Measurements from ENCODE around the gene TUNAR.

The TUNAR gene

DNA sequence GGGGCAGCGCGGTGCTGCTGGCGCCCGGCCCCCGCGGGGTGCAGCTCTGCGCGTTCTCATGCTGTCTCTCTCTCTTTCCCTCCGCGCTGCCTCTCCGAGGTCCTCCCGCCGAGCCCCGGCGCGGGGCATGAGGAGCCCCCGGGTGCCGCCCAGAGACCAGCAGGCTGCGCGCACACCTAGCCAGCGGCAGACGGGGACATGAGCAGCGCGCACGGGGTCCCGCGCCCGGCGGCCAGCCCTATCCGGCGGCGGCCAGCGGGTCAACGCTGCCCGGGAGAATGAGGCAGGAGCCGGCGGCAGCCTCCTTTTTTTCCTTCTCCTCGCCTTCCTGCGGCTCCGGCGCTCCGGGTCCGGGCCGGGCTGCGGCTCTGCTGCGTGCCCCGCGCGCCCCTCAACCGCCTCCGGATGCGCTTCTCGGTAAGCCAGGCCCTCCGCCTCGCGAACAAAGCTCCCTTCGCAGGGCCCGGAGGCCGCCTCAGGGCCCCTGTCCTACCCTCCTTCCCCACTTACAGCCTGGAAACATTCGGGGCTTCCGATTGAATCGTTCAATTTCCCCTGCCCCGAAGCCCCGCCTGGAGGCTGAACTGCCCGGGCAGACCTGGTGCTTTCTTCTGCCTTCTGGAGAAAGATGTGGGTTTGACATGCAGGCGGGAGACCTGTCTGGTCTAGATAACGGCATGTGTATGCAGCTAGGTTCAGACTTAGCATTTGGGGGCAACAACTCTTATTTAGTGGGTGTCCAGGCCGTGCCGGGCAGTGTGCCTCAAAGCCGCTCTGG is at the start of gene TUNAR:
TUNAR (plus strand) TSS at position 72 of the 778 bp plus-strand sequence.
- peak; percentile 29 for DNase-seq

DNA sequence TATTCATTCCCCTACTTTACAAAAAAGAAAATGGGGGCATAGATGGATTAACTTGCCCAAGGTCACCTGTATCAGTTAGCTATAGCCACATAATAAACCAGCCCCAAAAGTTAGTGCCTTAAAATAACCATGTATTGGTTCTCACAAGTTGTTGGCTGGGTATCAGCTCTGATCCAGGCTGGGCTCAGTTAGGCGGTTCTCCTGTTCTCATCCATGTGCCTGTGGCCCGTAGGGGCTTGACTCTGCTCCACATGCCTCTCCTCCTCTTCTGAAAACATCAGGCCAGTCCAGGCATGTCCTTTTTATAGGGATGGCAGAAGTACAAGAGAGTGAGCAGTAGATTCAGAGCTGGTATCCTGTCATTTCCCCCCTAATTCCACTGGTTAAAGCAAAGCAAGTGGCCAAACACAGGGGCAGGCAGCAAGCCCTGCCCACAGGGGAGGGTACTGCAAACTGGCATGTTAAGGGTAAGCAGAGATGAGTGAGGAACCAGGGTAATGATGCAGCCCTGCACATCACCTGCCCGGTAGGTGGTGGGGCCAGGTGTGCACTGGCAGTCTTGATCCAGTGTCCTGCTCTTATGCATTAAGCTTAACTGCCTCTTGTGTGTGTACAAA is 47.9 kb upstream of the TUNAR start:
- DNase-seq = no peak

DNA sequence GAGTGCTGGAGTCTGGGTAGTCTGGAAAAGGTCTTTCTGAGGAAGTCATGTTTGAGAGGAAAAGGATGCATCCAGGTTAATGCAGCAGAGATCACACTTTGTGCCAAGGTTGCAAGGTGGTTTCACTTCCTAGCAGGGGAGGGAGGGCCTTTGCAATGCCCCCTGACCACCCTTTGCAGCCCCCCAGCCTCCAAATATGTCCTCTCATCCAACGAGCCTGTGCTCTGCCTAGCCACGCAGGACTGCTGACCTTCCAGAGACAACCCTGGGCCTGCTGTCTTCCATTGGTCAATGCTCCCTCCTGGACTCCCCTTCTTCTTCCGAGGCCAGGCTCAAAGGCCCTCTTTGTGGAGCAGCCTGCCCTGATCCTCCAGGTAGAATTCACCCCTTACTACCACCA is 47.3 kb upstream of the TUNAR start:
- DNase-seq = no peak

DNA sequence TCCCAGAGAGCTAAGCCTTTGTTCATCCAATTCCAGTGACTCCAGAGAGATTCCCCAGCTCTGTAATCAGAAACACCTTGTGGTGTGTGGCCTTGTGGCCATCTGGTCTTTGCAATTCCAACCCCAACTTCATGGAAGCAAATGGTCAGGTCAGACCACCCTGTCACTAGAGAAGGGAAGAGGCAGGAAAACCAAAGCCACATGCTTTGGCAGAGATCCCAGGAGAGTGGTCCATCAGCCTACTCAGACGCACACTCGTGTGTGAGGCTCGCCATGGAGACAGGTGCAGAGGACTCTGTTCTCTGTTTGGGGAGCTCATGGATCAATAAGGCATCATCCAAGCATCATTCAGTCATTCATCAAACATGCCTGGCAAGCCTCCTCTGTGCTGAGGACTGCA is 46.2 kb upstream of the TUNAR start:
- DNase-seq = peak; percentile 4

DNA sequence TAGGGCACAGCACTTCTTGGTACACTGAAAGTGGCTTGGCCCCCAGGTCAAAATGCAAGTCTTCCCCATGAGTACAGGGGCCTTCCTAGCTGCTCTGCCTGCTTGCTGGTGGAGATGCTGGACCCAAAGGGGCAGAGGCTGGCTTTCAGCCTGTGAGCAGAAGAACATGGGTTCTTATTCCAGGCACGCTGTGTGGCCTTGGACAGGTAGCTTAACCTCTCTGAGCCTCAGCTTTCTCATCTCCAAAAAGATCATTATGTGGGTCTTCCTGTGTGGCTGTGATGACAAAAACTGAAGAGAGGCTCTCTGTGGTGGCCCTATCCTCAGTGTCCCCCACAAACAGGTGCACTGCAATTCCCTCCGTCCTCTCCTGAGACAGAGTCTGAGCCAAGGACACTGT is 45.6 kb upstream of the TUNAR start:
- DNase-seq = no peak

DNA sequence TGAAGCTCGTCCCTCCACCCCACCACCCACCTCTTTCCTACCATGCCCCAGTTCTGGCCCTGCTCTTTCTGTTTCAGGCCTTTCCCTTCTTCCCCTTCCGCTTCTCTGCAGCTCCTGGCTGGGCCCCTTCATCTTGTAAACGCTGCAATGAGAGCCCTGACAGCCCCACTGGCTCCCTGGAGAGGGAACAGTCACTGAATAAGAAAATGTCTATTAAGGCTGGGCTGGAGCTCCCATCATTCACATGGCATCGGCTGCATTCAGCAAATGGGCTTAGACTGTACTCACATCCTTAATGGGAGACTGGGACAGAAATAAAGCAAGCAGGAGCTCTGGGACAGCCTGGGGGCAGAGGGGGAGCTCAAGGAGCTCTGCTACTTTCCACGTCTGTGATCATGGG is 45.2 kb upstream of the TUNAR start:
- no peak for DNase-seq

DNA sequence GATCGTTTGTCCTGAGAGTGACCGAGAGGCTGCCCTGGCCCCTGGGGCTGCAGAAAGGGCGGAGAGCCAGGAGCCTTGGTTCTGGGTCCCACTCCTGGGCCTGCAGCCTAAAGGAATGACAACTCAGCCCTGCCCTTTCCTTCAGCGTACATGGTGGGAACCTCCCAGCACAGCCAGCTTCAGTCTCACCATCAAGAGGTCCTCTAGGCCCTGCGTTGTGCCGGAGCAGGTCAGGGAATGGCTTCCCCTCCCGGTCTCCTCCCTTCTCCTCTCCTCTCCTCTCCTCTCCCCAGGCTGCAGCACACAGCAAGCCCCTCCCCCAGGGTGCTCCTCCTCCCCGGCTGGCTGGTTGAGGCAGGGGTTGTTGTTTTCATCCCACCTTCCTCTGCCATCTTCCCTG is 44.6 kb upstream of the TUNAR start:
- DNase-seq = no peak

DNA sequence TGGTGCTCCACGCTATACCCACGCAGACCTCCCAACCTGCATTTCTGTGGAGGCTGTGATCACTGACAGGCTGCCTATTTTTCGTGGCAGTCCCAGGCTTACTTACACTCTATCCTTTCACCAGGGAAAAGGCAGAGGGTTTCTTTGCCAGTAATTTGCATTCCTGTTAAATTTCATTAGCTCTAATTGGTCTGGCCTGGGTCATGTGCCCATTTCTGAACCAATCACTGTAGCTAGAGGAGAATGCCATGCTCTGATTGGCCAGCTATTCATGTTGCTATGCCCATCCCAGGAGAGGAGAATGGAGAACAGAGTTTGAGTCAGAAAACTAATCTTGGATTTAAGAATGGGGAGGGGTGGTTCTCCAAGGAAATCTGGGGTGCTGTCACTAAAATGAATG is 43.2 kb upstream of the TUNAR start:
- no peak for DNase-seq

DNA sequence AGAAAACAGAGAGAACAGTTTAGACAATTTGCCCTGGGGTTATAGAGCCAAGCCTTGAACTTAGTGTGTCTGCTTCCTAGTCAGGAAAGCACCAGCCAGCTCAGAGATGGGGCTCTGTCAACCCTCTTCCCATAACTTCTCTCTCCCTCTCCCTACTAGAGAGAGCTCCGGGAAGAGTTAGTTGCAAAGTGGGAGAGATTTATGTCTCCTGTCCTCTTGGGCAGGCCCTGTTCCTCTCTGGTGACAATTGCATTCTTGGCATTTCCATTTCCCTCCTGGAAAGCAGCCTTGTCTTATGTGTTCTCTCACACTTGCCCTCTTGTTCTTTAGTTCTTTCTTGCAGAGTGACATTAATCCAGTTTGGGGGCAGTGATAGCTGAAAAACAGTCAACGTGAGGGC is 42.1 kb upstream of the TUNAR start:
- no peak for DNase-seq

DNA sequence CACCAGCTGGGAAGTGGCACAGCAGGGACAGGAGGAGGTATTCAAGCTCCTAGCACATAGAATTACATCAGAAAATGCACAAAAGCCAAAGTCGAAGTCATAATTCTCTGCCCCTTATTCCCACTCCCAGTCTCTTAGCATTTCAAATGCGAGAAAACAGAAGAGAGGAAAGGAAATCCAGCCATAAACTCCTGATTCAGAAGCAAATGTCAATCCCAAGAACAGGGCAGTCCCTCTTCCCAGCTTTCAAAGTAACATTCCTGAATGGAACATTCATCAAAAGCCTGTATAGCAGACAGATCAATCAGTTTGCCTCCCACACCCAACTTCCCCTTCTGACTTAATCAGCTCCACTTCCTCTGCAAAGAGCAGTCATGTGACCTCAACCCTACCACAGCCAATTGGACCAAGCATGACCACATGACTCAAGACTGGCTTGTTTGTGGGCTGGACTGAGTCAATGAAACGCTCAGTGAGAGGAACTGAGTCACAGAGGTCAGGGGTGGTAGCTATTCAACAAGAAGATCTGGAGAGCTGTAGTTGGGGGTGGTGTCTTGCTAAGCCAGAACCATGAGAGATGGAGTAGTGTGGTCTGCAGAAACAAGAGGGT is 41.4 kb upstream of the TUNAR start:
- no peak for DNase-seq

DNA sequence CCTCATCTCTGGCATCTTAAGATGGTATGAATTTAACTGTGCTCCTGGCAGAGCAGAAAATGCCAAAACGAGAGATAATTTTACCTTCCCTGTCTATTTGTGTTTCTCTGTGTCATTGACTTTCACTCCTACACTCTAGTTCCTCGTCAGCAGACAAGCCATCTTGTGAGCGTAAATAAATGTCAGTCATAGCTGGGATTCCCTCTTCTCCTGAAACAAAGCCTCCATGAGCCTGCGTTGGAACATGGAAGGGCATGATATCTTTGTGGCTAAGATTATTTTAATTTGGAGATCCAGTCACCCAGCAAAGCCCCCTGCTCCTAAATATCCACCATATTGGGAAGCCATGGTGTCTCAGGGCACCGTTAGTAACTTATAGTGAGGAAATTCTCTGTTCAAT is 37.8 kb upstream of the TUNAR start:
- DNase-seq = no peak

DNA sequence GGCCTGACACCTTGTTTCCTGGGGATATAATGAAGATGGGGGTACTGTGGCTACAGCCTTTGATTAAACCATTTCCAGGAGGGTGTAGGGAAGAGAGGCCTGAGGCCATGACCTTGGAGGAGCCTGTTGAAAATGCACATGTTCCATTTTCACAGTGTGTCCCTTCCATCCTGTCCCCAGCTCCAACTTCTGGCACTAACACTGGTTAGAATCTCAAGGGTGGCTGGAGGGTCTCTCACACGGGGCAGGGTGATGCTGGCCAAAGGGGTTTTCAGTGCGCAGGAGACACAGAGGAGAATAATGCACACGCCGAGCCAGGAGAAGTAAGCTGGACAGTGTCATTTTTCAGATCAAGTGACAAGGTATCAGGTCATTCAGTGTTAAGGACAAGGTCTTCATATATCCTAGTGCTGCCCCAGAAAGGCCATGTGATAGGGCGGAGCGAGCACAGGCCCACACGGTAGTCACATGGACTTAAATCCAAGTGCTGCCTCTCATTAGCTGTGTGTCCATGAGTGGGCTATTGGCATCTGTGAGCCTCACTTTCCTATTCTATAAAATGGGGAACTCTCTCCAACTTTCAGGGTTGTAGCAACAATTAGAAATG is 36.4 kb upstream of the TUNAR start:
- DNase-seq = no peak

DNA sequence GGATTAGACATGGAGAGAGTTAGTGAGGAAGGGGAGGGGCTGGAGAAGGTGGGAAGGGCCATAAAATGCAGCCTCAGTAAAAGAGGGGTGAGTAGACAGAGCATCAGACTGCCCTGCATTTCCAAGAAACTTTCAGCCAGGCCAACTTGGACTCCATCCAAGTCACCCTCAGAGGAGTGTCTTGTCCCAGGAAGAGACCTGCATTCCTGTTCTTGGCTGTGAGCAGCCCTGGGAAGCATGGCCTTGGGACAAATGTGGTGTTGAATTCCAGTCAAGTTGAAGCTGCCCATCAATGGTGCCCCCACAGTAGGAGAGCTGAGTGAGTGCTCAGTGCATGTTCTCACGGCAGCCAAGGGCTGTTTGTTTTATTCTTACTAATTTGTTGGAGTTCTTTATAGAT is 35.0 kb upstream of the TUNAR start:
- no peak for DNase-seq

DNA sequence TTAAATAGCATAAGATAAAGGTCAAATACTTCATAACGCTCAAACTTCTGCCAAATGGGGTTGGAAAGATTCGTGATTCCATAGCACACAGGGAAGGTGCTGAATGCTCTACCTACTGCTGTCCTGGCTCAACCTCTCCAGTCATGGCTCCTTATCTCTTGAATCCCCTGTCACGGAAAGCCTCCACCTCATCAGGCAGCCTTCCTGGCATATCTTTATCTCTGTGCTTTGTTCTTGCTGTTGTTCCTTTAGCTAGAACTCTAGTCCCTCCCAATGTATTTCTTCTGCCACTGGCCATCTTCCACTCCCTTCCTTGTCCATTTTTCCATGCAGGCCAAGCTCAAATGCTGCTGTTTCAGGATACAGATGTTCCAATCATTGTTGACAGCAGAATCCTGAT is 26.9 kb upstream of the TUNAR start:
- no peak for DNase-seq

DNA sequence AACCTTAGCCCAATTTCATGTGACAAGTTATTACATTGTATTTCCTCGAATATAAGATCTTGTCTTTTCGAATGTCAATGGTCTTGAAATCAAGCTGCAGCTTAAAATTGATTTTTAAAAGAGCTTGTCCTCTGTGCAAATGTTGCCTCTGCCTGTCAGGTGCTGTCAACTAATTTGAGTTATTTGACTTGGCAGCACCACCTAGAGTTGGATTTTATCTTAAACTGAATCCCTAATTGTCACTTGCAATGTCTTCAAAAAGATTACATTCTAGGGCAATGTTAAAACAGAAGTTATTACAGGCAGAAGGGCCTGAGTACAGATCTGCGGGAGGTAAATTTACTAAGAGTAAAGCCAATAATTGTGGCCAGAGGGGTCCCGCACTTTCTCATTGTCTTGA is 26.2 kb upstream of the TUNAR start:
- DNase-seq = no peak

DNA sequence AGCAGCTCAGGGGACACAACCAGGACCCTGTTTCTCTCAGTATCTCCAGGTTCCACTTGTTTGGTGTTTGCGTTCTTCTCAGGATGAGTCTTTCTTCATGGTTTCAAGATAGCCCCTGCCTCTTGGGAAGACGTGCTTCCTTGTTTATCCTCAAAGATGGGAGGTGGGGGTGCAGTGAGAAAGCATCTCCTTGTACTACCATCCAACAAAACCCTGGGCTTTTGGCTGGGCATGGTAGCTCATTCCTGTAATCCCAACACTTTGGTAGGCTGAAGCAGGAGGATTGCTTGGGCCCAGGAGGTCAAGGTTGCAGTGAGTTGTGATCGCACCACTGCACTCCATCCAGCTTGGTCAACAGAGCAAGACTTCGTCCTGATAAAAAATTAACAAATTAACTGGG is 21.0 kb upstream of the TUNAR start:
- no peak for DNase-seq

DNA sequence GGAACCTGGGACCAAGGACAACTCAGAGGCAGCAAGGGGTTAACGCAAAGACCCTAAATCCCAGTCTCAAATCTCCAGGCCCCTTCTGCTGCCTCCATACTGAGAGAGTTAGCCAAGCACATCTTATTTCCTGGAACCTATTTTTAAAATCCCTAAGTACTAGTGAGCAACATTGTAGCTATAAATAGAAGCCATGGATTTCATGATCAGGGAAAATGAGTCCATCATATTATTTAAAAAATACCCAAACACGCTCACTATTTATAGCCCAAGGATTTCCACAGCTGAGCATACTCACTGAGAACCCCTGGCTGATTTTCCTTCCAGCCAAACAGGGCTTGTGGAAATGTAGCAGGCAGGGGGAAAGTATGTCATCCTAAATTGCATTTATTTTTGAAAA is 19.4 kb upstream of the TUNAR start:
- no peak for DNase-seq

DNA sequence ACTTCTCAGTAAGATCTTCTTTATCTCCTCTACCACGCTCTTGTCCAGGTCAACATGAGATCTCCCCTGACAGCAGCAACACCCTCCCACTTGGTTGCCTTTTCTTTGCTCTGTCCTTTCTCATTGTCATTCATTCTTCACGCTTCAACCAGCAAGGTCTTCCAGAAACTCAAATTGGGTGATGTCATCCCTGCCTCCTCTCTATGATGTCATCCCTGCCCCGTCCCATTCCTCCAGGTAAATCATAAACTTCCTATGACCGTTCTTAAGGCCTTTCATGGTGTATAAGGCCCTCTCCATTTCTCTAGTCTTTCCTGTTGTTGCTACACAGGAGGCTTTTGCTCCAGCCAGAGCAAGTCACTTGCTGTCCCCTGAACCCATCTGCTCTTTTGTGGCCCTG is 17.7 kb upstream of the TUNAR start:
- no peak for DNase-seq

DNA sequence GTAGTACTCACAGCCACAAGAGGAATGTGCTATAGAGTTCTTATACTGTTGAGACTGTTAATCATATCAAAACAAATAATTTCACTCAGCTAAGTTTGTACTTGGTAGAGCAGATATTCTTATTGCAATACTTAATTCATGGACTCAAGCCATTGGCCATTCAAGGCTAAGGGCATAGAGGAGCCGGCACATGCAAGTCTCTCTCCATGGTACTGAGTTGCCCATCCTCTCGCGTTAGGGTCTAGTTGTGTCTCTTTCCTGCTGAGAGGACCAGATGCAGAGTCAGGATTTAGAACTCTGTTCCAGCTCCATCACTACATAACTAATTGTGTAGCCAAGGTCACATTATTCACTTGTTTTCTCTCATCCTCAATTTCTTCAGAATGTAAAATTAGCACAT is 14.4 kb upstream of the TUNAR start:
- DNase-seq = no peak

DNA sequence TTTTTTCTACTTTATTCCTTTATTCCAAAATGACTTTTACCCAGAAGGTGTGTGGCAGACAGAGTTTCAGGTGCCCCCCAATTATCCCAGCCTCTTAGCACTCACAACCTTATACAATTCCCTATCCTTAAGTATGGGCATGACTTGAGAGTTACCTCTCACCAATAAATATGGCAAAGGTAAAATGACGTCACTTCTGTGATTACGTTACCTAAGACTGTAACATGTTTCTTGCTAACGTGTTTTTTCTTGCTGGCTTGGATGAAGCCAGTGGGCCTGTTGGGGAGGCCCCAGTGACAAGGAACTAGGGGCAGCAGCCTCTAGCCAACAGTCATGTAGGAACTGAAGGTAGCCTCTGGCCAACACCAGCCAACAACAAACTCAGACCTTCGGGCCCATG is 13.3 kb upstream of the TUNAR start:
- no peak for DNase-seq

DNA sequence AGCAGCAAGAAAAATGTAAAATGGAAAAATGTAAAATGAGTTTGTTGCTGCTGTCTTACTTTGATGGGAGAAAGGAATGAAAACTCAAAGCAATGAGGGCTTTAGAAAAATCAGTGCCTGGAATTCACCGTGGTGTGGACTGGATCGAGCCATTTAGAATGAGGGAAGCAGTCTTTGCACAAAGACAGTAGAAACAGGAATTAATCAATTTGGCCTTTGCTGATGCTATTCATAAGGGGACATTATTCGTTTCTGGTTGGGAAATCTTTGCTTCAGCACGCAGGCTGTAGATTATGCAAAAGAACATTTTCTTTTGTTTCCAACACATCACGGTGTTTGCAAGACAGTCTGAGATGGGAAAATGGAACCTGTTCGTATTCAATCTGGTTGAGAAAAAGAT is 6.9 kb upstream of the TUNAR start:
- no peak for DNase-seq

DNA sequence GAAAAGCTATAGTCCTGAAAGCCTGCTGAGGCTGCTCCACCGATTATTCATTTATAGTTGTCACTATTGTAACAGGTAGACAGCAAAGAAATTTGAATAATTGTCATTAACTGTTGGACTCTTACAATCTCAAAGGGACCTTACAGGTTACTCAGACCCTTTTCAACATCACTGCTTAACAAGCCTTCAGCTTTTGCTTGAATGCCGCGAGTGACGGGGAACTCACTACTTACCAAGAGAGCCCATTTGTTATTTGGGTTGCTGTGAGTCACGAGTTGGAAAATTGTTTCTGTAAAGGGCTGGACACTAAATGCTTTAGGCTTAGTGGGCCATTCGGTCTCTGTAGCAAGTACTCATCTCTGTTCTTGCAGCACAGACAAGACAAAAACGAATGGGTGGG is 5.9 kb upstream of the TUNAR start:
- no peak for DNase-seq

DNA sequence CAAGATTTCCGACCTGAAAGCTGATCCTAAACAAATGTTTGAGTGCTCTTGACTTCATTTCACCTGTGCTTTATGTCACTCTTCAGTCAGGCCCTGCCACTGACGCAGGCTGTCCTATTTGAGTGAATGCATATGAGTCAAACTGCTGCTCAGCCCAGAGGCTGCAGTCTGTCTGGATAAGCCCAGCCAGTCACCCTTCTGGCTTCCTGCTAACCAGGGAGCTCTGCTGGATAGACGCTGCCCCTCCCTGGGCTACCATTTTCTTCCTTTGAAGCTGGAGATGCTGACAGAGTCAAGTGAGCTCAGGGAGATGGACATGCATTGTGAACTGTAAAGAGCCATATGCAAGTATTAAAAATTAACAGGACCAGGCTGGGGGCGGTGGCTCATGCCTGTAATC is 5.1 kb upstream of the TUNAR start:
- DNase-seq = peak; percentile 85

DNA sequence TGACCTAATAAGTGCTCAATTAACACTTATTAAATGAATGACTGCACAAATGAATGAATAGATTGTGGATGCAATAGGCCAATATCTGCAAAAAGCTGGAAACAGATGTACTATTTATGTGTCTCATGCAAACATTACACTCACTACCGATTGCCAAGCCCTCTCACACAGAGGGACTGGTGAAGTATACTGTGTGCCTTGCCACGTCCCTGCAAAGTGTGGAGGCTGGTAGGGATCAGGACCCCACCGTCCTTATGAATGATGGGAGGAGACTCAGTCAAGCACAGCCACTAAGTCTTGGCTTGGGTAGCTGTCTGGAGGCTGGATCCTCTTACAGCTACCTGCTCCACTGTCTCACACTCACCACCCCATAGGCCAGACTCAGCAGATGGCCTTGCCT is 3.9 kb upstream of the TUNAR start:
- no peak for DNase-seq
